GM12878 (cell line): ENCODE measurements around the gene PRDX1. TPM values are rescaled to one million over a fixed set of nuclear protein-coding genes. Genes with fewer than 3 reads are reported as not detected.

Source experiments
- ATAC-seq: fragments of 200-7000 bp; cut with Tn5 transposase; 3 replicates; pipeline ENCODE4 v1.9.1; 2020; ENCODE audit warnings: mild to moderate bottlenecking, moderate library complexity
- BruUV-seq: library from RNA; stranded (reverse); fragments of 400-500 nt; replicated peaks from 2 replicates; lab custom pipeline; 2021; lab: Mats Ljungman, UMichigan
- CTCF ChIA-PET: fragments of 300-600 bp; sonication (Branson Sonifier 250); formaldehyde crosslinking; extraction: SDS; loops from one replicate; lab custom pipeline; 2021; ENCODE audit warnings: inconsistent platforms; lab: Yijun Ruan, JAX
- POLR2A ChIA-PET: fragments of 350-600 bp; formaldehyde crosslinking; extraction: SDS; loops from one replicate; lab custom pipeline; 2021; ENCODE audit warnings: inconsistent platforms; lab: Charles Lee
- RAD21 ChIA-PET: fragments of 300-600 bp; sonication (Branson Sonifier 250); formaldehyde crosslinking; loops from one replicate; lab custom pipeline; 2023; ENCODE audit warnings: antibody characterized with exemption; ENCODE audit not compliant: unreplicated experiment; lab: Charles Lee
- SMC1A ChIA-PET: fragments of 300-600 bp; sonication (Branson Sonifier 250); formaldehyde crosslinking; loops from one replicate; lab custom pipeline; 2023; ENCODE audit not compliant: unreplicated experiment, uncharacterized antibody; lab: Charles Lee
- DNase-seq: peaks from one replicate; pipeline ENCODE4 v3.0.0-alpha.2; 2011; ENCODE audit warnings: low read depth, low spot score
- FAIRE-seq: peaks from 3 replicates; lab custom pipeline; 2011; peaks lifted over from hg19 to GRCh38; lab: Jason Lieb, UNC
- H2AFZ ChIP-seq: 2 replicates; pipeline ENCODE4 v1.6.0; 2011; ENCODE audit warnings: low read depth, low read length, control low read depth; ENCODE audit not compliant: control insufficient read depth
- H3K27ac ChIP-seq: 2 replicates; pipeline ENCODE4 v1.5.1; 2011; ENCODE audit warnings: control low read depth; ENCODE audit not compliant: control insufficient read depth, insufficient read depth
- H3K27me3 ChIP-seq, 2 experiments: replicated peaks in 1 of 2; 2 replicates each; pipeline versions ENCODE4 v1.6.0 to v1.6.1; 2011; ENCODE audit warnings: low read length in 1 of 2; ENCODE audit not compliant: control insufficient read depth in 2 of 2, insufficient read depth in 2 of 2
- H3K36me3 ChIP-seq, 2 experiments: 2 replicates each; pipeline ENCODE4 v1.5.1; 2011; ENCODE audit warnings: low read length in 1 of 2; ENCODE audit not compliant: control insufficient read depth in 2 of 2, insufficient read depth in 2 of 2
- H3K4me1 ChIP-seq: 2 replicates; pipeline ENCODE4 v1.6.1; 2011; ENCODE audit warnings: mild to moderate bottlenecking, low read length, moderate library complexity, mixed read lengths; ENCODE audit not compliant: control insufficient read depth, insufficient read depth
- H3K4me2 ChIP-seq: 2 replicates; pipeline ENCODE4 v1.6.0; 2011; ENCODE audit warnings: control low read depth; ENCODE audit not compliant: control insufficient read depth, insufficient read depth
- H3K4me3 ChIP-seq: fragments of 200-600 bp; sonication (generic); 2 replicates; pipeline ENCODE4 v1.5.1; 2016
- H3K79me2 ChIP-seq: 2 replicates; pipeline ENCODE4 v1.6.0; 2011; ENCODE audit warnings: low read length; ENCODE audit not compliant: control insufficient read depth, insufficient read depth
- H3K9ac ChIP-seq: 2 replicates; pipeline ENCODE4 v1.8.0; 2011; ENCODE audit warnings: low read length, control low read depth, mixed read lengths; ENCODE audit not compliant: control insufficient read depth, insufficient read depth
- H3K9me3 ChIP-seq: replicated peaks from 3 replicates; pipeline ENCODE4 v1.5.1; 2011; ENCODE audit warnings: mild to moderate bottlenecking, low read length; ENCODE audit not compliant: control insufficient read depth, insufficient read depth
- H4K20me1 ChIP-seq: 2 replicates; pipeline ENCODE4 v1.6.0; 2011; ENCODE audit not compliant: control insufficient read depth, insufficient read depth
- DPF2 ChIP-seq: fragments of 450-650 bp; IDR thresholded peaks from 2 replicates; pipeline ENCODE4 v1.6.1; 2017; ENCODE audit warnings: mild to moderate bottlenecking
- E2F4 ChIP-seq: IDR thresholded peaks from 2 replicates; pipeline ENCODE4 v1.6.1; 2012; ENCODE audit warnings: low read depth, low read length, improper control_type of control experiment
- FOXK2 ChIP-seq: fragments of 450-650 bp; IDR thresholded peaks from 2 replicates; pipeline ENCODE4 v1.6.1; 2017; ENCODE audit warnings: mild to moderate bottlenecking, moderate library complexity
- IKZF2 ChIP-seq, 2 experiments: fragments of 450-650 bp; IDR thresholded peaks; 2 replicates each; pipeline ENCODE4 v1.6.1; 2017; ENCODE audit warnings: mild to moderate bottlenecking in 2 of 2, moderate library complexity in 2 of 2
- MTA2 ChIP-seq: fragments of 450-650 bp; IDR thresholded peaks from 2 replicates; pipeline ENCODE4 v1.6.1; 2016; ENCODE audit warnings: low read depth, mild to moderate bottlenecking, moderate library complexity
- NRF1 ChIP-seq: conservative IDR thresholded peaks from 2 replicates; pipeline ENCODE4 v1.6.1; 2011; ENCODE audit warnings: mild to moderate bottlenecking, low read depth, low read length, improper control_type of control experiment
- PAX8 ChIP-seq: fragments of 450-650 bp; IDR thresholded peaks from 2 replicates; pipeline ENCODE4 v1.6.1; 2017; ENCODE audit warnings: mild to moderate bottlenecking, moderate library complexity
- POLR2AphosphoS2 ChIP-seq: IDR thresholded peaks from 2 replicates; pipeline ENCODE4 v1.6.1; 2011; ENCODE audit warnings: low read depth, mild to moderate bottlenecking, low read length, improper control_type of control experiment, moderate library complexity
- RELA ChIP-seq: fragments of 450-650 bp; IDR thresholded peaks from 2 replicates; pipeline ENCODE4 v1.8.0; 2014; ENCODE audit warnings: borderline replicate concordance; ENCODE audit not compliant: partially characterized antibody
- SMARCA5 ChIP-seq: fragments of 450-650 bp; IDR thresholded peaks from 2 replicates; pipeline ENCODE4 v1.6.1; 2017; ENCODE audit warnings: mild to moderate bottlenecking
- SREBF2 ChIP-seq: IDR thresholded peaks from 2 replicates; pipeline ENCODE4 v1.6.1; 2012; ENCODE audit warnings: mild to moderate bottlenecking, low read length
- ZSCAN29 ChIP-seq: fragments of 450-650 bp; IDR thresholded peaks from 2 replicates; pipeline ENCODE4 v1.6.1; 2017; ENCODE audit warnings: mild to moderate bottlenecking, moderate library complexity
- WGBS: methylation state at CpG from one replicate; pipeline ENCODE4 v1.1.6; 2016; ENCODE audit warnings: low lambda C conversion rate; ENCODE audit not compliant: insufficient replicate concordance, insufficient coverage; ENCODE audit errors: missing lambda C conversion rate; 5-methylcytosine and 5-hydroxymethylcytosine counted together
- in situ Hi-C: fragments of 300-500 bp; cut with MboI; formaldehyde crosslinking; loops from 9 replicates; pipeline ENCODE4 v1.14.3; 2018; ENCODE audit warnings: mixed read lengths
- intact Hi-C: fragments of 100-400 bp; cut with micrococcal nuclease; formaldehyde crosslinking; loops from one replicate; pipeline ENCODE4 v1.14.2; 2022; ENCODE audit not compliant: unreplicated experiment
- polyA plus RNA-seq, 11 experiments: library from polyadenylated mRNA; depleted of rRNA in 4 of 11; unstranded in 6 of 11; stranded (reverse) in 5 of 11; fragments of >200 nt; fragmentation: Nextera tagmentation in 4 of 11; fragmentation: Illumina TruSeq in 1 of 11; extraction: Ambion mirVana in 4 of 11; extraction: Trizol in 1 of 11; gene quantifications; 1 replicate in 1 of 11; 2 replicates in 10 of 11; pipeline versions ENCODE4 v1.2.1 to v1.2.3, GENCODE V29; 2011 to 2016; ENCODE audit warnings: inconsistent platforms in 2 of 11, missing spikeins in 2 of 11, low read depth in 1 of 11
- total RNA-seq, 4 experiments: library from RNA; depleted of rRNA in 3 of 4; stranded (reverse); fragments of >200 nt in 3 of 4; fragmentation: Illumina TruSeq in 1 of 4; extraction: Trizol in 1 of 4; gene quantifications; 2 replicates each; pipeline versions ENCODE4 v1.2.1 to v1.2.3, GENCODE V29; 2013 to 2021
- TF ChIP-seq, protein P1 (sequence below): fragments of 450-650 bp; IDR thresholded peaks from 2 replicates; pipeline ENCODE4 v1.6.1; 2017; ENCODE audit warnings: mild to moderate bottlenecking, moderate library complexity

The PRDX1 gene
- total and polyA plus RNA-seq, 10 of the 15 experiments (the other 5 are each of a cell fraction or from before 2014, with no cell fraction given) = 659 to 1,775 (median 811) TPM

- H3K27ac ChIP-seq = no peak overlapping the region
- H3K27me3 ChIP-seq = no peaks in the 10 kb centered on the region
- ChIA-PET SMC1A (no interaction called here), RAD21 (no interaction called here)
- H4K20me1 ChIP-seq = 0 out of 2 replicates have a peak, but pooled peaks cover 2% of the 10 kb centered on the region
- BruUV-seq = no TSS peak
- no peak for FAIRE-seq
- intact Hi-C loops = no loop called here
- peaks cover 8% of the 10 kb centered on the region for H3K4me1 ChIP-seq
- H3K9ac ChIP-seq = no peak overlapping the region
- in situ Hi-C loops = loop anchor here (5.0 kb wide), 1 partner anchor 59 kb away; no protein-coding TSS in a partner anchor
- H3K4me2 ChIP-seq = no peak overlapping the region
- TF ChIP-seq DPF2 (no peak), NRF1 (no peak), IKZF2 (IDR thresholded peaks at IDR 0.05) (no peak), MTA2 (no peak), PAX8 (no peak)
- TF ChIP-seq, all 136 proteins: peak for 0
- Histone ChIP-seq H3K4me3 (no peak overlapping the region), H3K9me3 (no peaks in the 10 kb centered on the region), H3K79me2 (peaks cover 3% of the 10 kb centered on the region), H2AFZ (no peak overlapping the region), H3K36me3 (peaks cover 10 to 26% of the 10 kb centered on the region in 2 experiments)
- CTCF ChIA-PET = interaction anchor here (0.5 to 3.5 kb wide), 3 partner anchors 49 to 226 kb away, joined by 3 to 16 read pairs (median 5); no protein-coding TSS in a partner anchor
- DNase-seq = no peak
- POLR2A ChIA-PET = interaction anchor here (0.9 to 1.3 kb wide), 2 partner anchors 14 to 68 kb away, joined by 3 read pairs; partner anchors contain the start of gene PRDX1
- ATAC-seq = no peak
- whole genome bisulfite sequencing = 74% methylated on average over 4 of the region's 4 CpGs
These were observed 13.8 kb downstream of the PRDX1 start for GRCh38 chr1:45507893-45508292.

DNA sequence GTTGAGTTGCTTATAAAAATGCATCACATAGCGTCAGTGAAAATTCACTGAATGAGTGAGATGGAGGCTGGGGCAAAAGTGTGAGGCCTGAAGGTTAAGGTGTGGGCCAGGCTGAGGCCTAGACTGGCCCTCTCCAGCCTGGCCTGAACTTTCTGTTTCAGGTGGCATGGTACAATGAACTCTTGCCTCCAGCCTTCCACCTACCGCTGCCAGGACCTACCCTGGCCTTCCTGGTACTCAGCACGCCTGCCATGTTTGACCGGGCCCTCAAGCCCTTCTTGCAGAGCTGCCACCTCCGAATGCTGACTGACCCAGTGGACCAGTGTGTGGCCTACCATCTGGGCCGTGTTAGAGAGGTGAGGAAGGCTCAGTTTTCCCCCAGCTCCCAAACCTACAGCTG lies 14.5 kb downstream of the PRDX1 start:
- H3K27me3 ChIP-seq = no peaks in the 10 kb centered on the region
- ChIA-PET POLR2A (interaction anchor here (0.9 to 1.3 kb wide), 2 partner anchors 14 to 68 kb away, joined by 3 read pairs; partner anchors contain the start of gene PRDX1), CTCF (interaction anchor here (0.5 to 3.5 kb wide), 2 partner anchors 62 to 227 kb away, joined by 5 to 16 read pairs; no protein-coding TSS in a partner anchor), RAD21 (no interaction called here), SMC1A (interaction anchor here (1.5 kb wide), 1 partner anchor 62 kb away, joined by 4 read pairs; no protein-coding TSS in a partner anchor)
- WGBS = 82% methylated on average over 6 of the region's 6 CpGs
- H3K9ac ChIP-seq = no peak overlapping the region
- H3K36me3 ChIP-seq = peaks cover 10 to 21% of the 10 kb centered on the region in 2 experiments
- in situ Hi-C loops = loop anchor here (5.0 kb wide), 1 partner anchor 60 kb away; no protein-coding TSS in a partner anchor
- no peak overlapping the region for H3K27ac ChIP-seq
- no peak overlapping the region for H3K4me3 ChIP-seq
- H2AFZ ChIP-seq = no peak overlapping the region
- no peak for FAIRE-seq
- no peaks in the 10 kb centered on the region; the same call in 1 of the 2 replicates for H3K79me2 ChIP-seq
- peaks cover 10% of the 10 kb centered on the region for H3K4me1 ChIP-seq
- H3K9me3 ChIP-seq = no peaks in the 10 kb centered on the region
- H3K4me2 ChIP-seq = no peak overlapping the region
- no peak for DNase-seq
- ATAC-seq = no peak
- BruUV-seq = no TSS peak
- 0 out of 2 replicates have a peak, but pooled peaks cover 2% of the 10 kb centered on the region for H4K20me1 ChIP-seq
- intact Hi-C loops = no loop called here
- TF ChIP-seq RELA (no peak), SMARCA5 (no peak), ZSCAN29 (no peak), SREBF2 (no peak), FOXK2 (no peak), MTA2 (no peak), E2F4 (no peak), POLR2AphosphoS2 (no peak)
- TF ChIP-seq, protein P1, sequence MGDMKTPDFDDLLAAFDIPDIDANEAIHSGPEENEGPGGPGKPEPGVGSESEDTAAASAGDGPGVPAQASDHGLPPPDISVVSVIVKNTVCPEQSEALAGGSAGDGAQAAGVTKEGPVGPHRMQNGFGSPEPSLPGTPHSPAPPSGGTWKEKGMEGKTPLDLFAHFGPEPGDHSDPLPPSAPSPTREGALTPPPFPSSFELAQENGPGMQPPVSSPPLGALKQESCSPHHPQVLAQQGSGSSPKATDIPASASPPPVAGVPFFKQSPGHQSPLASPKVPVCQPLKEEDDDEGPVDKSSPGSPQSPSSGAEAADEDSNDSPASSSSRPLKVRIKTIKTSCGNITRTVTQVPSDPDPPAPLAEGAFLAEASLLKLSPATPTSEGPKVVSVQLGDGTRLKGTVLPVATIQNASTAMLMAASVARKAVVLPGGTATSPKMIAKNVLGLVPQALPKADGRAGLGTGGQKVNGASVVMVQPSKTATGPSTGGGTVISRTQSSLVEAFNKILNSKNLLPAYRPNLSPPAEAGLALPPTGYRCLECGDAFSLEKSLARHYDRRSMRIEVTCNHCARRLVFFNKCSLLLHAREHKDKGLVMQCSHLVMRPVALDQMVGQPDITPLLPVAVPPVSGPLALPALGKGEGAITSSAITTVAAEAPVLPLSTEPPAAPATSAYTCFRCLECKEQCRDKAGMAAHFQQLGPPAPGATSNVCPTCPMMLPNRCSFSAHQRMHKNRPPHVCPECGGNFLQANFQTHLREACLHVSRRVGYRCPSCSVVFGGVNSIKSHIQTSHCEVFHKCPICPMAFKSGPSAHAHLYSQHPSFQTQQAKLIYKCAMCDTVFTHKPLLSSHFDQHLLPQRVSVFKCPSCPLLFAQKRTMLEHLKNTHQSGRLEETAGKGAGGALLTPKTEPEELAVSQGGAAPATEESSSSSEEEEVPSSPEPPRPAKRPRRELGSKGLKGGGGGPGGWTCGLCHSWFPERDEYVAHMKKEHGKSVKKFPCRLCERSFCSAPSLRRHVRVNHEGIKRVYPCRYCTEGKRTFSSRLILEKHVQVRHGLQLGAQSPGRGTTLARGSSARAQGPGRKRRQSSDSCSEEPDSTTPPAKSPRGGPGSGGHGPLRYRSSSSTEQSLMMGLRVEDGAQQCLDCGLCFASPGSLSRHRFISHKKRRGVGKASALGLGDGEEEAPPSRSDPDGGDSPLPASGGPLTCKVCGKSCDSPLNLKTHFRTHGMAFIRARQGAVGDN = no peak
